GM18858 (cell line): Measurements from ENCODE around the gene CBLN4.

Experiments
- ATAC-seq: cut with Tn5 transposase; IDR thresholded peaks from one replicate; pipeline ENCODE4 v1.9.1; 2021; ENCODE audit not compliant: unreplicated experiment

CBLN4 gene

GRCh38 chr20:56005389-56005715 is at the start of gene CBLN4:
Gene CBLN4 (minus strand): TSS chr20:56005519. CDS start chr20:56004171, 1,348 bp downstream.
- ATAC-seq, result no peak

DNA sequence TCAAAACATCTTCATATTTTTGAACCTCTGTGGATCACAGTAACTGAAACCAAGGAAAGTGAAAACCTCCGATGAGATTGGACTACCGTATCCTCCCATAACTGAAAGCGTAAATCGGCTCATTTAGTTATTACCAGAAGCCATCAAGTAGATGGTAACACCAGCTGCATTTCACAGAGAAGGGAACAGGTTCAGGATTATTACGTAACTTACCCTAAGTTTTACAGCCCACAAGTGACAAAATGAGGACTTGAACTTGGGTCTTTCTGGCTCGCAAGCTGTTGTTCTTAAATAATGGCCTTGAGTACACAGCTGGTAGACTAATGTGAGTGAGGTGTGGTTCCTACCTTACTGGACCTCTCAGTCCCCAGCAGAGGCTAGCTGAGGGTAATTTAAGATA is 37.9 kb upstream of the CBLN4 start:
- no peak for ATAC-seq

GRCh38 chr20:56032251-56032650 is 26.9 kb upstream of the CBLN4 start:
- ATAC-seq, result no peak

DNA sequence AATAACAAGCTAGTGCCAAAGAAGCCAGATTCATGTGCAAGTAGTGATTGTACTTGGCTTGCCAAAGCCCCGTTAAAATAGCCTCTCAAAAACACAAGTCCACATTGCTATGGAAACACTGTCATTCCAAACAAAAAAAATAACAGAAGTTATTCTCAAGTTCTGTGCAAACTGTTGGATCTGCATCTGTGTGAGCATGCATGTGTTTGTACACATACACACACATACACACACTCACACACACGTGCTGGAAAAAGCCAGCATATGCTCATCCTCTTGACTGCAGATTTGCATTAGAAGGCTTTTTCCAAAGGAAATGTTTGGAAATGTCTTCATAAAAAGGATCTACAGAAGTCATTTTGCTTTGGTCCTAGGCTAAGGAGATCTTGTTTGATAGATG is 13.4 kb upstream of the CBLN4 start:
- ATAC-seq, result no peak

DNA sequence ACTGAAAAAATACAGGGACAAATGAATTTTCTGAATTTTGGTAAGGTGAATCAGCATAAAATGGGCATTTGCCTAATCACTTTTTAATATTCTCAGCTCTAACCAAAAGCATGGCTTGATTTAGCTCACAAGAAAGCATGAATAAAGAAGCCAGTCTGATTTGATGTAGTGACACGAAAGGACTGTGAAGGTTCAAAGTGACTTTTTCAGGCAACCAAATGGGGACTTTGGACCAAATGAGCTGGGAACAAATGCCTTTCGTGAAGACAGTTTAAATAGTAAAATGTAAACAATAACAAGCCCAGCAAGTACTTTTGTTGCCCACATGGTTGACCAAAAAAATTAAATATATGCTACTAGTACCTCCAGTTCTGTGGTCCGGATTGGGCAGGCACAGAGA is 12.9 kb upstream of the CBLN4 start:
- ATAC-seq, result no peak

- ATAC-seq, result no peak
These were observed 12.2 kb upstream of the CBLN4 start for GRCh38 chr20:56017560-56017959.

GRCh38 chr20:56014998-56015397 is 9.7 kb upstream of the CBLN4 start:
- no peak for ATAC-seq

- no peak for ATAC-seq
These were observed 8.8 kb upstream of the CBLN4 start for GRCh38 chr20:56014151-56014550.

DNA sequence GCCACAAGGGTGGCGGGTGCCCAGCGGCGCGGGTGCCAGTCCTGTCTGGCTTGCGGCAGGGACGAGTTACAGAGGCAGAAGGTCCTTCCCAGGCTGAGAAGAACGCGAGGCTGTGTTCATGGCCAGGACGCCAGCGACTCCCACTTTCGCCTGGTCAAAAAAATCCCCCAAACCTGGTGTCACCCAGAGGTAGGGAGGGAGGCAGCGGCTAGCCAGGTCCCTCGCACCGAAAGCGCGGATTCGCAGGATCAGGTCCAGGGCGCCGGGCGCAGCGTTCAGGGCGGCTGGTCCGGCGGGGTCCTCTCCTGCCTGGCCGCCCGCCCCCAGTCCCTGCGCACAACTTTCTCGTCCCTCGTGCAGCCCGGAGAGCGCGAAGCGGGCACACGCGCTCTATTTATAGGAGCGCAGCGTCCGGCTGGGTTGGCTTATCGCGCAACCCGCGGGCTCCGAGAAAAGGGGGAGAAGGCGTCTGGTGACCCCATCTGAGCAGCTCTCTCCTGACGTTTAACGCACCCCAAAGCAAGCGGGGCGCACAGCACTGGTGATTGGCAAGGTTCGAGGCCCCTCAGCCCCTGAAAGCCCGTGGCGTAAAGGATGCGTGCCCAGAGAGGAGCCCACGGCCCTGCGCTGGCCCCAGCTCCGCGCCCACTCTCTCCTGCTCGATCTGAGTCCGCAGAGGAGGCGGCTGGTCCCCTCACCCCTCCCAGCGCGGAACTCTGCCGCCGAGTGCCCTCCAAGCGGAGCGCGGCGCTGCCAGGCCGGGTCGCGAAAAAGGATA is 519 bp downstream of the CBLN4 start:
- no peak for ATAC-seq

GRCh38 chr20:56004007-56004406 is 1.3 kb downstream of the CBLN4 start:
- ATAC-seq, result no peak

DNA sequence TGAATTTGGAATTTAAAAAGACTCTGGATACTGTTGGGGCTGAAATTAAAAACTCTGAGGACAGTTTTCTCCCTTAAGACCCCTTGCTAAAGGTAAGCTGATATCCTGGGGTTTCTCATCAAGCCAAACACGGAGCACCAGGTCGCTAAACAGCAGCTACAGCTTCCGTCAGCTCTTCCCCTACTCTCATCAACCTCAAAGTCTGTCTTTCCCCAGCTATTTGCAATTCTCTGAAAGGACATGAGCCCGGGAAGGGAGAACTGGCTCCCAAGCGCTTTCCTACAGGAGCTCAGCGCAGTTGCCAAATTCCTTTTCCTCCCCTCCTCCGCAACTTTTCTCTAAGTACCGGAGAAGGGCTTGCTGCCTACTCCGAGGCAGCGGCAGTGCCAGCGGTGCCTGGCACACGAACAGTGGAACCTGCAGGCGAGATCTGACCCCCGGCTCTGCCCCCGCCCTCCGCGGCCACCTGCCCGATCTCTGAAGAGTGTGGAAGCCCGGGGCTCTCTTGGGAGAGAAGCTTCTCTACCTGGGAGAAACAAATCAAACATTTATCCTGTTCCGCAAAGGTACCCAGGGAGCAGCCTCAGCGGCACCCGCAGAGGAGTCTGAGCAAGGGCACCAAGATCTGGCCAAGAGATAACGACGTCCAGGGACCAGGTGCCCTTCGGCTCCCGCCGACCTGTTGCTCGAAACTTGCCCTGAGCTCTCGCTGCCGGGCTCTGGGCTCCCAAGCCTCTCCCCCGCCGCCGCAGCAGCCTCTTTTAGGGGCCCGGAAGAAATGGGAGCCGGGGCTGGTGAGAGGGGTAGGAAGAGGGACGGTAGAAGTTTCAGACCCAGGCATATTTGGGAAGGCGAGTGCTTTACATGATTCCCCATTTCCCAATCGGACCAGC is 2.2 kb downstream of the CBLN4 start:
- ATAC-seq, result no peak

- ATAC-seq, result no peak
These were observed 3.4 kb downstream of the CBLN4 start for GRCh38 chr20:56001890-56002289.

GRCh38 chr20:56001106-56001785 is 4.1 kb downstream of the CBLN4 start:
- ATAC-seq, result no peak

DNA sequence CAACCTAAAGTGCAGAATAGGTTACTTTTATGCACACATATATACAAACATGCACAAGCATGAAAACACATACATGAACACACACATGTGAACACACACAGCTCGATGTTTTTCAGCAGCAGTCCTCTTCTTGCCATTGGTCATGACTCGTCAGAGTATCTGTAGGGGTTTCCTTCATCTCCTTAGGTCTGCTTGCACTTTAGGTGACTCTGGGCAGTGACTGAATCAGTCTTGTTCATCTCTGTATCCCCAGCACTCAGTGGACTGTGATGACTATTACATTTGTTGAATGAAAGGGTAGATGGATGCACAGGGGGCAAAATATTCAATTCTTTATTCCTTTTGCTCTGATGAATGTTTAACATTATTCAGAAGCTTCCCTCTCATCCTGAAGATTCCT is 26.8 kb downstream of the CBLN4 start:
- ATAC-seq, result no peak

- ATAC-seq, result no peak
These were observed 27.4 kb downstream of the CBLN4 start for GRCh38 chr20:55977690-55978459.

- ATAC-seq, result no peak
These were observed 30.7 kb downstream of the CBLN4 start for GRCh38 chr20:55974491-55975202.

- no peak for ATAC-seq
These were observed 40.5 kb downstream of the CBLN4 start for GRCh38 chr20:55964790-55965189.

GRCh38 chr20:55961376-55962330 is 43.7 kb downstream of the CBLN4 start:
- ATAC-seq, result no peak

GRCh38 chr20:55953201-55953600 is 52.1 kb downstream of the CBLN4 start:
- no peak for ATAC-seq
